ENCODE data around the gene NRG3. TPM values are rescaled to one million over a fixed set of nuclear protein-coding genes. Genes with fewer than 3 reads are reported as not detected.

Gene NRG3
- under 0.01 and 0.19 TPM in 2 replicates for total RNA-seq

DNA sequence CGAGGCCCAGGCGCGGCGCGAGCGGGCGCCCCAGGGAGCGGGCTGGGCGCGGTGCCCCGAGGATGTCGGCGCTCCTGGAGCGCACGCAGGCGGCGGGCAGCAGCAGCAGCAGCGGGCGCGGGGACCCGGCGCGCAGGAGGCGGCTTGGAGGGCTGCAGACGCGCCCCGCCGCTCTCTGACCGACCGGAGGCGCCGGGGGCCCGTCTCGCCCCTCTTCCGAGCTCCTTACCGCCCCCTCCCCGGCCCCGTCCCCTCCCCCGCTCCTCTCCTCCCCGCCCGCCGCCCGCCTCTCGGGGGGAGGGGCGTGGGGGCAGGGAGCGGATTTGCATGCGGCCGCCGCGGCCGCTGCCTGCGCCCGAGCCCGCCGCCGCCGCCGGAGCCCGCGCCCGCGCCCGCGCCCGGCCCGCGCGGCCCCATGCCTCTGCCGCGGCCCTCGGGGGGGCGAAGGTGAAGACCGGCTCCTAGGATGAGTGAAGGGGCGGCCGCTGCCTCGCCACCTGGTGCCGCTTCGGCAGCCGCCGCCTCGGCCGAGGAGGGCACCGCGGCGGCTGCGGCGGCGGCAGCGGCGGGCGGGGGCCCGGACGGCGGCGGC, at the start of gene NRG3:
Gene NRG3 (plus strand): TSS at position 320 of the 592 bp plus-strand sequence.

